PFSK-1 (cell line): Measurements from ENCODE around the gene DOCK4.

Experiments used
- FOXP2 ChIP-seq: optimal IDR thresholded peaks from 2 replicates; pipeline ENCODE3; 2011; ENCODE audit warnings: borderline replicate concordance, control low read depth, inconsistent platforms; ENCODE audit not compliant: insufficient read depth; ENCODE audit errors: extremely low read length, extremely low read depth
- POLR2AphosphoS5 ChIP-seq: IDR thresholded peaks from 2 replicates; pipeline ENCODE4 v1.6.1; 2012; ENCODE audit warnings: low read depth, mild to moderate bottlenecking, control low read depth, low read length, moderate library complexity
- REST ChIP-seq, 2 experiments: IDR thresholded peaks; 2 replicates each; pipeline versions ENCODE4 v1.6.1 to v1.8.0; 2011 to 2012; ENCODE audit warnings: low read depth in 2 of 2, low read length in 2 of 2, control low read depth in 1 of 2, inconsistent platforms in 1 of 2, mild to moderate bottlenecking in 1 of 2, moderate library complexity in 1 of 2; ENCODE audit not compliant: insufficient read depth in 1 of 2
- SIN3A ChIP-seq: IDR thresholded peaks from 2 replicates; pipeline ENCODE4 v1.6.1; 2012; ENCODE audit warnings: mild to moderate bottlenecking, low read length, moderate library complexity, borderline replicate concordance; ENCODE audit not compliant: insufficient read depth
- TAF1 ChIP-seq: IDR thresholded peaks from 2 replicates; pipeline ENCODE4 v1.6.1; 2012; ENCODE audit warnings: low read length, control low read depth, borderline replicate concordance; ENCODE audit not compliant: insufficient read depth

Gene DOCK4

GRCh38 chr7:111765751-111766643 lies 440.2 kb downstream of the DOCK4 start:
- TF ChIP-seq TAF1 (no peak), FOXP2 (no peak), SIN3A (no peak), POLR2AphosphoS5 (no peak), REST (IDR thresholded peaks at IDR 0.05; ENCODE audit: insufficient read depth in 1 of 2, low read depth in 2 of 2, low read length in 2 of 2) (no peak)

GRCh38 chr7:111763221-111763801 lies 442.9 kb downstream of the DOCK4 start:
- no peak for TF ChIP-seq SIN3A
- TF ChIP-seq REST (IDR thresholded peaks at IDR 0.05; ENCODE audit: insufficient read depth in 1 of 2, low read depth in 2 of 2, low read length in 2 of 2), result no peak
- no peak for TF ChIP-seq TAF1
- TF ChIP-seq FOXP2, result no peak
- no peak for TF ChIP-seq POLR2AphosphoS5

GRCh38 chr7:111762799-111763198 lies 443.4 kb downstream of the DOCK4 start:
- TF ChIP-seq SIN3A (no peak), REST (IDR thresholded peaks at IDR 0.05; ENCODE audit: insufficient read depth in 1 of 2, low read depth in 2 of 2, low read length in 2 of 2) (no peak), TAF1 (no peak), POLR2AphosphoS5 (no peak), FOXP2 (no peak)

- TF ChIP-seq POLR2AphosphoS5 (no peak), TAF1 (no peak), REST (IDR thresholded peaks at IDR 0.05; ENCODE audit: insufficient read depth in 1 of 2, low read depth in 2 of 2, low read length in 2 of 2) (no peak), SIN3A (no peak), FOXP2 (no peak)
These were observed 444.0 kb downstream of the DOCK4 start for GRCh38 chr7:111762211-111762610.
